HCT116 (cell line): ENCODE results near the gene PIGBOS1. TPM values are rescaled to one million over a fixed set of nuclear protein-coding genes. Genes with fewer than 3 reads are reported as not detected.

Source experiments
- ATAC-seq: fragments of 200-7000 bp; cut with Tn5 transposase; 2 replicates; pipeline ENCODE4 v1.9.1; 2020; ENCODE audit warnings: mild to moderate bottlenecking, moderate library complexity
- BruUV-seq: library from RNA; stranded (reverse); fragments of 400-500 nt; replicated peaks from 2 replicates; lab custom pipeline; 2021; lab: Mats Ljungman, UMichigan
- CTCF ChIA-PET: fragments of 300-600 bp; sonication (Branson Sonifier 250); formaldehyde crosslinking; loops from one replicate; lab custom pipeline; 2021; ENCODE audit warnings: antibody characterized with exemption; lab: Charles Lee
- POLR2A ChIA-PET: fragments of 300-600, 350-600 bp; sonication (Branson Sonifier 250); formaldehyde crosslinking; loops from one replicate; lab custom pipeline; 2021; ENCODE audit warnings: antibody characterized with exemption; lab: Charles Lee
- RAD21 ChIA-PET, 2 experiments: fragments of 300-600 bp; sonication (Branson Sonifier 250); formaldehyde crosslinking; loops; one replicate each; lab custom pipeline; 2023; ENCODE audit warnings: low total read pairs in 2 of 2; ENCODE audit not compliant: uncharacterized antibody in 2 of 2, unreplicated experiment in 2 of 2, low non-redundant PET in 1 of 2; lab: Charles Lee
- DNase-seq: peaks from one replicate; pipeline ENCODE4 v3.0.0-alpha.2; 2010; ENCODE audit warnings: low read depth, low spot score
- H2AFZ ChIP-seq: fragments of 200-600 bp; shearing (Covaris generic), sonication (generic); 2 replicates; pipeline ENCODE4 v1.6.1; 2017; ENCODE audit warnings: low read depth, mixed run types, mixed read lengths, antibody characterized with exemption, low read length; ENCODE audit not compliant: poor library complexity, severe bottlenecking
- H3K27ac ChIP-seq: 2 replicates; pipeline ENCODE4 v1.5.1; 2012; ENCODE audit warnings: low read depth, low read length
- H3K27me3 ChIP-seq: fragments of 200-600 bp; sonication (generic); 2 replicates; pipeline ENCODE4 v1.6.1; 2016; ENCODE audit warnings: mixed run types, low read length, mixed read lengths; ENCODE audit not compliant: insufficient read depth
- H3K36me3 ChIP-seq, 2 experiments: fragments of 200-500 bp in 1 of 2; fragments of 200-600 bp in 1 of 2; sonication (Bioruptor generic) in 1 of 2; sonication (generic) in 1 of 2; 2 replicates each; pipeline versions ENCODE4 v1.5.1 to v1.6.1; 2014 to 2016; ENCODE audit warnings: low read length in 2 of 2, inconsistent platforms in 1 of 2, mixed read lengths in 1 of 2, mixed run types in 1 of 2; ENCODE audit not compliant: insufficient read depth in 2 of 2, control insufficient read depth in 1 of 2
- H3K4me1 ChIP-seq, 2 experiments: fragments of 200-600 bp in 1 of 2; sonication (generic) in 1 of 2; 2 replicates each; pipeline versions ENCODE4 v1.5.1 to v1.6.1; 2012 to 2017; ENCODE audit warnings: low read length in 2 of 2, inconsistent platforms in 1 of 2, mild to moderate bottlenecking in 1 of 2, mixed read lengths in 1 of 2, mixed run types in 1 of 2, moderate library complexity in 1 of 2; ENCODE audit not compliant: insufficient read depth in 2 of 2, control insufficient read depth in 1 of 2
- H3K4me2 ChIP-seq: fragments of 200-600 bp; sonication (generic); 2 replicates; pipeline ENCODE4 v1.6.1; 2017; ENCODE audit warnings: mixed run types, low read length, mixed read lengths
- H3K4me3 ChIP-seq, 2 experiments: fragments of 200-600 bp in 1 of 2; sonication (generic) in 1 of 2; replicated peaks in 1 of 2; 2 replicates each; pipeline ENCODE4 v1.5.1; 2011 to 2016; ENCODE audit warnings: low read length in 2 of 2, control low read depth in 1 of 2, low read depth in 1 of 2, mild to moderate bottlenecking in 1 of 2, mixed read lengths in 1 of 2, mixed run types in 1 of 2
- H3K79me2 ChIP-seq: fragments of 200-600 bp; sonication (generic); 2 replicates; pipeline ENCODE4 v1.6.1; 2017; ENCODE audit warnings: mild to moderate bottlenecking, mixed run types, low read length, moderate library complexity, mixed read lengths; ENCODE audit not compliant: insufficient read depth
- H3K9ac ChIP-seq: fragments of 200-600 bp; sonication (generic); 2 replicates; pipeline ENCODE4 v1.6.1; 2016; ENCODE audit warnings: low read length, mixed read lengths
- H3K9me2 ChIP-seq: fragments of 200-600 bp; sonication (generic), shearing (Covaris generic); 2 replicates; pipeline ENCODE4 v1.6.1; 2017; ENCODE audit warnings: mixed run types, mild to moderate bottlenecking, moderate library complexity; ENCODE audit not compliant: insufficient read depth
- H3K9me3 ChIP-seq, 2 experiments: fragments of 200-500 bp in 1 of 2; fragments of 200-600 bp in 1 of 2; sonication (Bioruptor generic) in 1 of 2; sonication (generic) in 1 of 2; 2 replicates each; pipeline ENCODE4 v1.6.1; 2014 to 2017; ENCODE audit warnings: low read length in 2 of 2, mixed read lengths in 2 of 2, inconsistent platforms in 1 of 2, low read depth in 1 of 2, mild to moderate bottlenecking in 1 of 2, mixed run types in 1 of 2, moderate library complexity in 1 of 2; ENCODE audit not compliant: control insufficient read depth in 1 of 2, insufficient read depth in 1 of 2
- H4K20me1 ChIP-seq: fragments of 200-600 bp; sonication (generic), shearing (Covaris generic); 2 replicates; pipeline ENCODE4 v1.6.1; 2017; ENCODE audit warnings: mixed run types, mild to moderate bottlenecking, moderate library complexity; ENCODE audit not compliant: insufficient read depth
- CEBPB ChIP-seq: IDR thresholded peaks from 2 replicates; pipeline ENCODE4 v1.6.1; 2012; ENCODE audit warnings: low read depth
- SIN3A ChIP-seq: IDR thresholded peaks from 2 replicates; pipeline ENCODE4 v1.6.1; 2012; ENCODE audit warnings: low read depth
- SP1 ChIP-seq: IDR thresholded peaks from 2 replicates; pipeline ENCODE4 v1.6.1; 2012; ENCODE audit warnings: low read depth
- TCF7L2 ChIP-seq: IDR thresholded peaks from 2 replicates; pipeline ENCODE4 v1.7.0; 2011; ENCODE audit warnings: borderline replicate concordance, inconsistent platforms; ENCODE audit not compliant: insufficient read depth, insufficient read length; ENCODE audit errors: extremely low read depth
- YY1 ChIP-seq: IDR thresholded peaks from 2 replicates; pipeline ENCODE4 v1.6.1; 2011; ENCODE audit warnings: low read length, low read depth, moderate library complexity, mild to moderate bottlenecking; ENCODE audit not compliant: insufficient replicate concordance; ENCODE audit errors: extremely low read depth
- ZNF274 ChIP-seq: fragments of 200-500 bp; sonication (Bioruptor generic); IDR thresholded peaks from 2 replicates; pipeline ENCODE4 v1.6.1; 2014; ENCODE audit warnings: mild to moderate bottlenecking, low read depth, low read length, inconsistent platforms
- intact Hi-C: fragments of 100-400 bp; cut with micrococcal nuclease; formaldehyde crosslinking; loops from 2 replicates; pipeline ENCODE4 v1.10.0; 2022
- total RNA-seq: library from RNA; stranded (reverse); gene quantifications from one replicate; pipeline ENCODE4 v1.2.1, GENCODE V29; 2021; ENCODE audit not compliant: unreplicated experiment
- TF ChIP-seq, protein P1 (sequence below): IDR thresholded peaks from 2 replicates; pipeline ENCODE4 v1.6.1; 2012
- TF ChIP-seq, protein P2 (sequence below): IDR thresholded peaks from 2 replicates; pipeline ENCODE4 v1.6.1; 2011; ENCODE audit warnings: mild to moderate bottlenecking, low read length, moderate library complexity; ENCODE audit not compliant: insufficient replicate concordance; ENCODE audit errors: extremely low read depth
- TF ChIP-seq, protein P3 (sequence below), 3 experiments: fragments of 200-600 bp in 1 of 3; sonication (generic) in 1 of 3; IDR thresholded peaks in 2 of 3; conservative IDR thresholded peaks in 1 of 3; 2 replicates each; pipeline ENCODE4 v1.5.1; 2012 to 2017; ENCODE audit warnings: low read depth in 2 of 3, low read length in 2 of 3, antibody characterized with exemption in 1 of 3, borderline replicate concordance in 1 of 3, control low read depth in 1 of 3, mild to moderate bottlenecking in 1 of 3, mixed read lengths in 1 of 3, mixed run types in 1 of 3, moderate library complexity in 1 of 3; ENCODE audit not compliant: insufficient read depth in 1 of 3
- TF ChIP-seq, protein P4 (sequence below): IDR thresholded peaks from 2 replicates; pipeline ENCODE4 v1.6.1; 2012

PIGBOS1 gene
- total RNA-seq, 1 experiment from 2014 or later: 15.3 TPM

DNA sequence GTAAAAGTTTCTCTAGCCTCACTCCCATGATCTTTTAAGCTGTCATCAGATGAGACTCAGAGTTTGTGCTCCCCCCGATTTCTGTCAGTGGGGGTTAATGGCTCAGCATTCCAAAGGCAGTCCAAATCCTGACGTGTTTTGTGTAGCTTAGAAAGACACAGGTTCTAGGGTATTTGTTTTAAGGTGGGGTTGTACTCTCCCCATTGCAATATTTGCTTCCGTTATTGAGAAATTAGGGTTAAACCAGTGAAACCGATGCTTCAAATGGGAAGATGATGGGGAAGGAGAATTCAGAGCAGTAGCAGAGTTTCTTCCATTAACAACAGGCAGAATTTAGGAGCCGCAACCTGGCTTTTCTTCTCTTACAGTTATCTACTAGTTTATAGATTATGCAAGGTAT is 3.5 kb upstream of the PIGBOS1 start:
- Histone ChIP-seq H3K27me3 (no peaks in the 10 kb centered on the region), H3K9me2 (no peaks in the 10 kb centered on the region), H3K4me3 (no peak overlapping the region), H3K36me3 (no peaks in the 10 kb centered on the region; a peak in 1 of 4 replicates), H3K4me2 (no peak overlapping the region), H2AFZ (no peak overlapping the region), H3K27ac (no peak overlapping the region), H3K9me3 (no peaks in the 10 kb centered on the region), H3K9ac (no peak overlapping the region), H4K20me1 (no peaks in the 10 kb centered on the region), H3K4me1 (peaks cover 6 to 11% of the 10 kb centered on the region in 2 experiments; a peak in 3 of 4 replicates), H3K79me2 (peaks cover 24% of the 10 kb centered on the region)
- ATAC-seq (no peak), DNase-seq (no peak)
- ChIA-PET POLR2A (no interaction called here), CTCF (no interaction called here), RAD21 (no interaction called here)
- intact Hi-C loops: no loop called here
- no peak for TF ChIP-seq ZNF274
- no peak for TF ChIP-seq YY1
- TF ChIP-seq TCF7L2: no peak
- no peak for TF ChIP-seq CEBPB
- TF ChIP-seq, protein P1, sequence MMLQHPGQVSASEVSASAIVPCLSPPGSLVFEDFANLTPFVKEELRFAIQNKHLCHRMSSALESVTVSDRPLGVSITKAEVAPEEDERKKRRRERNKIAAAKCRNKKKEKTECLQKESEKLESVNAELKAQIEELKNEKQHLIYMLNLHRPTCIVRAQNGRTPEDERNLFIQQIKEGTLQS: no peak
- TF ChIP-seq, protein P2, sequence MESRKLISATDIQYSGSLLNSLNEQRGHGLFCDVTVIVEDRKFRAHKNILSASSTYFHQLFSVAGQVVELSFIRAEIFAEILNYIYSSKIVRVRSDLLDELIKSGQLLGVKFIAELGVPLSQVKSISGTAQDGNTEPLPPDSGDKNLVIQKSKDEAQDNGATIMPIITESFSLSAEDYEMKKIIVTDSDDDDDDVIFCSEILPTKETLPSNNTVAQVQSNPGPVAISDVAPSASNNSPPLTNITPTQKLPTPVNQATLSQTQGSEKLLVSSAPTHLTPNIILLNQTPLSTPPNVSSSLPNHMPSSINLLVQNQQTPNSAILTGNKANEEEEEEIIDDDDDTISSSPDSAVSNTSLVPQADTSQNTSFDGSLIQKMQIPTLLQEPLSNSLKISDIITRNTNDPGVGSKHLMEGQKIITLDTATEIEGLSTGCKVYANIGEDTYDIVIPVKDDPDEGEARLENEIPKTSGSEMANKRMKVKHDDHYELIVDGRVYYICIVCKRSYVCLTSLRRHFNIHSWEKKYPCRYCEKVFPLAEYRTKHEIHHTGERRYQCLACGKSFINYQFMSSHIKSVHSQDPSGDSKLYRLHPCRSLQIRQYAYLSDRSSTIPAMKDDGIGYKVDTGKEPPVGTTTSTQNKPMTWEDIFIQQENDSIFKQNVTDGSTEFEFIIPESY: no peak
- TF ChIP-seq SP1: no peak
- TF ChIP-seq, protein P3, sequence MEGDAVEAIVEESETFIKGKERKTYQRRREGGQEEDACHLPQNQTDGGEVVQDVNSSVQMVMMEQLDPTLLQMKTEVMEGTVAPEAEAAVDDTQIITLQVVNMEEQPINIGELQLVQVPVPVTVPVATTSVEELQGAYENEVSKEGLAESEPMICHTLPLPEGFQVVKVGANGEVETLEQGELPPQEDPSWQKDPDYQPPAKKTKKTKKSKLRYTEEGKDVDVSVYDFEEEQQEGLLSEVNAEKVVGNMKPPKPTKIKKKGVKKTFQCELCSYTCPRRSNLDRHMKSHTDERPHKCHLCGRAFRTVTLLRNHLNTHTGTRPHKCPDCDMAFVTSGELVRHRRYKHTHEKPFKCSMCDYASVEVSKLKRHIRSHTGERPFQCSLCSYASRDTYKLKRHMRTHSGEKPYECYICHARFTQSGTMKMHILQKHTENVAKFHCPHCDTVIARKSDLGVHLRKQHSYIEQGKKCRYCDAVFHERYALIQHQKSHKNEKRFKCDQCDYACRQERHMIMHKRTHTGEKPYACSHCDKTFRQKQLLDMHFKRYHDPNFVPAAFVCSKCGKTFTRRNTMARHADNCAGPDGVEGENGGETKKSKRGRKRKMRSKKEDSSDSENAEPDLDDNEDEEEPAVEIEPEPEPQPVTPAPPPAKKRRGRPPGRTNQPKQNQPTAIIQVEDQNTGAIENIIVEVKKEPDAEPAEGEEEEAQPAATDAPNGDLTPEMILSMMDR (IDR thresholded peaks at IDR 0.05 in 2 of 3, conservative IDR thresholded peaks at IDR 0.05 in 1 of 3; ENCODE audit: borderline replicate concordance in 1 of 3, insufficient read depth in 1 of 3, low read depth in 2 of 3, low read length in 2 of 3): no peak
- no peak for TF ChIP-seq SIN3A
- TF ChIP-seq, protein P4, sequence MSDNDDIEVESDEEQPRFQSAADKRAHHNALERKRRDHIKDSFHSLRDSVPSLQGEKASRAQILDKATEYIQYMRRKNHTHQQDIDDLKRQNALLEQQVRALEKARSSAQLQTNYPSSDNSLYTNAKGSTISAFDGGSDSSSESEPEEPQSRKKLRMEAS: no peak
- no TSS peak for BruUV-seq
